HG03469 (cell line): ENCODE data around the gene DRG2.

Experiments used
- ATAC-seq: cut with Tn5 transposase; IDR thresholded peaks from one replicate; pipeline ENCODE4 v1.9.1; 2021; ENCODE audit warnings: mild to moderate bottlenecking, moderate library complexity, moderate number of reproducible peaks; ENCODE audit not compliant: unreplicated experiment

The DRG2 gene

DNA sequence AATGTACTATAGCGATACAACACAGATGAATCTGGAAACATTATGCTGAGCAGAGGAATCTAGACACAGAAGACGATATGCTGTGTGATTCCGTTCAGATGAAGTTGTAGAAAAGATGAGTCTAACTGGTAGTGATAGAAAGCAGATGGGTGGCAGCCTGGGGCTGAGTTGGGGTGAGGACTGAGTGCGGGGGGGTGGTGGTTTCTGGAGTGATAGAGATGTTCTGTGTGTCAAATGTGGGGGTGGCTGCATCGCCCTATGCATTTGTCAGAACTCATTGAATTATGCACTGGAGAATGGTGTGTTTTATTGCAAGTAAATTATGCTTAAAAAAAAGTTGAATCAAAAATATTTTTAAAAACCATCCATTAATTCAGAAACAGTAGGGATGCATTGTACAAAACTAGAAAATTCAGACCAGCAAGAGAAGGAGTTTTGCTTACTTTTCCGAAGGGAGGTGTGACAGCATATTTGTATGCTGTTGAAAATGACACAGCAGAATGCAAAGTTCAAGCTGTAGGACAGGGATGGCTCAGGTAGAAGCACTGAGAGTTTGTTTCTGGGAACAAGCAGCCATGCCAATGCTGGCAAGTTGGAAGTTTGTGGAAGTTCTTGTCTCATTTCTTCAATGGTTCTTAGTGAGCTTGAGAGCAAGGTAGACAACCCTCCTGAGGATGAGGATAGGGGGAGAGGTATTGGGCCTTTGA, 13.0 kb upstream of the DRG2 start:
- no peak for ATAC-seq

DNA sequence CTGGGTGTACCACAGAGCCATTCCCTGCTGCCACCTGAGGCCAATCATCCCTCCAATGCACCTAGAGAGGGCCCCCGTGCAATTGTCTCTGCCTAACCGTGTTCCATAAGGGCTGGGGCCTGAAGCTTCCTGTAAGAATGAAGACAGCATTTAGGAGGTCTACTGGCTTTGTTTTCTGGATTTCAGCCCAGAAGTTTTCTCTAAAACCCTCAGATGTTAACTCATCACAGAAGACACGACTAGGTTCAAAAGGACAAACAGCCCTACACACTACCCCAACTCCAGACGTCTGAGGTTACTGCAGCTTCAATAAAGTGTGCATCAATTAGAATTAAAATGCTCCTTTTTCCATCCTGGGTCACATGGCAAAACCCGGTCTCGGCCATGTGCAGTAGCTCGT, 10.8 kb upstream of the DRG2 start:
- ATAC-seq: no peak

DNA sequence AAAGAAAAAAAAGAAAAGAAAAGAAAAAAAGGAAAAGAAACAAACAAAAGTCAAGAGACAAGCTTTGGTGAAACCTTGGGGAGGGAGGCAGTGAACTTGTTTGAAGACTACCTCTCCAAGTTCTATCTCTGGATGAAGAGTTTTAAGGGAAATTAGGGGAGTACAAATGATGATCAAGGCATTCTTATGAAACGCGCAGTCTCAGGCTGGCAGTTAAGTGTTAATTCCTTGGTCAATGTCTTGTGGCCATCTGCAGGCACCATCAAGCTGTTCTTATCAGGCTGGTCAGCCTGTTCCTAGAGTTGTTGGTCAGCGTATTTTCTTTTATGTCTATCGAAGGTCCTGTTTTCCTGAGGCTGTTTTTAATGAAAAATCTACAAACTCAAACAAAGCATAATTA, 8.2 kb upstream of the DRG2 start:
- no peak for ATAC-seq

DNA sequence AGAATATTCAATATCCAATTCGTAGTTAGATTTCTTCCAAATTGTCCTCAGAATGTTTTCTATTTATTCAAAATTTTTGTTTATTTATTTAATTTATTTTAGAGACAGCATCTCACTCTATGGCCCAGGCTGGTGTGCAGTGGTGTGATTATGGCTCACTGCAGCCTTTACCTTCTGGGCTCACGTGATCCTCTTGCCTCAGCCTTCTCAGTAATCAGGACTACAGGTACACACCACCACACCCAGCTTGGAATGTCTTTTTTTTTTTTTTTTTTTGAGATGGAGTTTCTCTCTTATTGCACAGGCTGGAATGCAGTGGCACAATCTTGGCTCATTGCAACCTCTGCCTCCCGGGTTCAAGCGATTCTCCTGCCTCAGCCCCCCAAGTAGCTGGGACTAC, 3.5 kb upstream of the DRG2 start:
- ATAC-seq: no peak

DNA sequence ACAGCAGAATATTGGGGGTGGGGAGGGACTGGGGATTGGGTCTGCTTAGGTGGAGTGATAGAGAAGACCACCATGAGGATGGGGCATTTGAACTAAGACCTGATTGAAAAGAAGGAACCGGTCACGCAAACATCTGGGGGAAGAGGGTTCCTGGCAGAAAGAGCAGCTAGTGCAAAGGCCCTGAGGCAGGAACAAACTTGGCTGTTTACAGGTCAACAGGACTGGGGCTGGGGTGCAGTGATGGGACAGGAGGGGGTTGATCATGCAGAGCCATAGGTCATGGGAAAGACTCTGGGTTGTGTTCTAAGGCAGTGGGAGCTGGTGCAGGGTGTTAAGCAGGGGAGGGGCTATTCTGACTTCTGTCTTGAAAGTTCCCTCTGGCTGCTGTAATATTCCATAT, 1.9 kb downstream of the DRG2 start:
- ATAC-seq: no peak

DNA sequence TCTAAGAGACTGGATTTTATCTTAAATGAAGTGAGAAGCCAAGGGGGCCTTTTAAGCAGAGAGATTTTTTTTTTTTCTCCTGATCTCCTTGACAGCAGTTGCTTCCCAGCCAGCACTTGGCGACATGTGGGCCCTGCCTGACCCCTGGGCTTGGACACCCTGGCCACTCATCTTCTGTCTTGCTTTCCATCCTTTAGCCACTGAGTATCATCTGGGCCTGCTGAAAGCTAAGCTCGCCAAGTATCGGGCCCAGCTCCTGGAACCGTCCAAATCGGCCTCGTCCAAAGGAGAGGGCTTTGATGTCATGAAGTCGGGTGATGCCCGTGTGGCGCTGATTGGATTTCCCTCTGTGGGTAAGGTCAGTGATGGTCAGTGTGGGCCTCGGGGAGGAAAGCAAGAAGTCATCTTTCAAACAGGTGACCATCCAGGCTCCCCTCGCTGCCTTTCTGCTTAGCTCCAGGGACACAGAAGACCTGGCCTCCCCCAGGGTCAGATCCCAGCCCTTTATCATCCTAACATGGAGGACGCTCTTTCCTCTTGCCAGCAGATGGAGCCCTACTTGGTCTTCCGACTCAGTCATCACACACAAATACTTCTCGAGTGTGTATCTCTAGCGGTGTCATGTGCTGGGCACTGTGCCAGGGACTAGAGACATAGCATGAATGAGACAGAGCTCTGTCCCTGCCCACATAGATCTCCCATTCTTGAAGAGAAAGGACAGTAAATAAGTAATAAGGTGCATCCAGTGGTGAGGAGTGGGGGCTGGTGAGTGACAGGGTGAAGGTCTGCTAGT, 6.1 kb downstream of the DRG2 start:
- no peak for ATAC-seq

DNA sequence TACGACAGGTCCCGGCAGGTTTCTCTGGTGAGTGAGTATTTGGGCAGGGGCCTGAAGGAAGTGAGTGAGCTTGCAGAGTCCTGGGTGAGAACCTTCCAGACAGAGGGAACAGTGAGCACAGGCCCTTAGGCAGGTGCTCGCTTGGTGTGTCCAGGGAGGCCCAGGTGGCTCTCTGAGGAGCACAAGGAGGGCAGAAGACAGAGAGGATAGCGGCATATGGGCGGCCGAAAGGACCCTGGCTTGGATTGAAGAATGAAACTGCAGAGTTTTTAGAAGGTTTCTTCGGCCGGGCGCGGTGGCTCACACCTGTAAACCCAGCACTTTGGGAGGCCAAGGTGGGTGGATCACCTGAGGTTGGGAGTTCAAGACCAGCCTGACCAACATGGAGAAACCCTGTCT, 6.7 kb downstream of the DRG2 start:
- ATAC-seq: no peak

DNA sequence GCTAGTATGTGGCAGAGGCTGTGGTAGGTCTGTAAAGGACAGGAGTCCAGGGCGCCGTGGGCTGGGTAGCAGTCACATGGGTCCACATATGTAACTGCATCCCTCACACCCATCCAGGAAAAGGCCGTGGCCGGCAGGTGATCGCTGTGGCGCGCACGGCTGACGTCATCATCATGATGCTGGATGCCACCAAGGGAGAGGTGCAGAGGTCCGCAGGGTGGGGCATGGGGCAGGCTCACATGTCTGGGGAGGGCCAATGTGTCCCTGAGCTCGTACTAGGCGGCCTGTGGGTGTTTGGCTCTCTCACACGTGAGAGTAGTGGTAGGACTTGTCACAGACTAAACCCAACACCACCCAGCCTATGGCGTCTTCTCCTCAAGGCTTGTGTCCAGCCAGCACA, 11.8 kb downstream of the DRG2 start:
- ATAC-seq: no peak

DNA sequence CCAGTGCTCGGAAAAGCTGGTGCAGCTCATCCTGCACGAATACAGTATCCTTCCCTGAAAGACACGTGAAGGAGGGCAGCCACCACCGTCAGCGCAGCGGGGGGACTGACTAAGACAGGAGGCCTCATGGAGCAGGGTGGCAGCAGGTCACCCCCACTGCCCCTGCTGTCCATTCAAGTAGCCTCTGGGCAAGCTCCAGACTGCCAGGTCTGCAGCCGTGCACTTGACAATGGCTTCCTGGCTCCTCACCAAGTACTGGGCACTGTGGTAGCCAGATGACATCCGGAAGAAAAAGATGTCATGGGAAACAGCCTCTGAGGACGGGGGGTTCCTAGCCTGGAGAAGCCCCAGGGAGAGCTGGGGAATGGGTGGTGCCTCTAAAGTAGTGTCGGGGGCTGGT, 12.9 kb downstream of the DRG2 start:
- ATAC-seq: no peak

DNA sequence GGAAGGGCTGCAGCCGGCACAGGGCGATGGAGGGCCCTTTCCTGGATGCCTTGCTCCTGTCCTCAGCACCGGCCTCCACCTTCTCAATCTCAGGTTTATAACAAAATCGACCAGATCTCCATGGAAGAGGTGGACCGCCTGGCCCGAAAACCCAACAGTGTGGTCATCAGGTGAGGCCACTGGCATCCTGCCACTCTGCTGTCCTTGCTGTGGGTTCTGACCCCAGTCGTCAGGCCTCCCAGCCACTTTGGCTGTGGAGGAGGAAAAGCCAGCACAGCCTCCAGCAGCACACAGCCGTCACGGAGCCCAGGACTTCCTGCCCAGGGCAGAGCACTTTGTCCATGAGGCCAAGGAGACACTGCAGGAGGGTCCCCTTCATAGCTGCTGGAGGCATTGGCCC, 14.1 kb downstream of the DRG2 start:
- no peak for ATAC-seq

DNA sequence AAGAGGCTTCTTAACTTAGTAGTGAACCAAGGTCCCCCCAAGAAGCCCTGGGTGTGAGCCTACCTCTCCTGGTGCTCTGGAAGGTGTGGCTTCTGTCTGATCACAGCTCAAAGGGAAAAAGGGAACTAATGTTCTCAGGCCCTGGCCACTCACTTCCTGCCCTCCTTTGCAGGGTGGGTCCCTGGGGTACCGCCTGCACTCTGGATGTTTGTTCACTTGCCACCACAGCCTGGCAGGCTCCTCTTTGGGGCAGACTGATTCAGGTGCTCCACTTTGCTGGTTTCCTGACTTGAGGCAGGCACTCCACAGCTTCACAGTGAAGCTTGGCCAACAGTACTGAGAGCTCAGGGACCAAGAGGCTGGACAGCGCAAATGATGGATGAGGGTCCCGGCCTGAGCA, 14.9 kb downstream of the DRG2 start:
- no peak for ATAC-seq

DNA sequence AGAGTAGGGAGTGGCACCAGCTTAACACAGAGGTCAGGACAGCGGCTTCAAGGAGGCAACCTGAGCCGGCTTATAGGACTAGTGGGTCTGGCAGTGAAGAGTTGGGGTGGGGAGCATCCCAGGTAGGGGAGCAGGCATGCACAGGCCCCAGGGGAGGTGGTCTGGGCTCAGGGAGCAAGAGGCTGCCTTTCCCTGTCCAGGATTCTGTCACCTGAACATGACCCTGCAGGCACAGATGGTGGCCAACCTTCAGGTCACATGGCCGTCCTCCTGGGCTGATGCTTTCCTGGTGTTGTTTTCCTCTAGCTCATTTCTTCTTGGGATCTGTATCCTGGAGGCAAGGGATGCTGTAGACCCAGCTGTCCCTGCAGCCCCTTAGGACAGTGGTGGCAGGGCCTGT, 17.3 kb downstream of the DRG2 start:
- ATAC-seq: no peak

DNA sequence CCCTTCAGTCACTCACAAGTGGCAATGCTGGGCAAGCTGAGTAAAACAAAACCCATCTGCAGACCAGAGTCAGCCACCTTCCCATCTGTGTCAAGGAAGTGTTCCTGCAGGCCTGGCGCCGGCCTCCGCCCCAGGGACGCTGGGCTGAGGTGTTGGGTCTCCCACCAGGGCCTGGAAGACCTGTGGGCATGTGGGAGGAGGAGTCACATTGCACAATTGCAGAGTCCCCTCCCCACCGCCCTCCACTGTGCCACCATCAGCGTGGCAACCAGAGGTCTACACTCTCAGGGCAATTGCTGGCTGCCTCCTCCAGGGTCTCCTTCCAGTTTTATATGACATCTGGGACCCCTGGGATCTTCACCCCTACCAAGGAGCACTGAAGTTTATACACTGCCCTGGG, 17.8 kb downstream of the DRG2 start:
- no peak for ATAC-seq

DNA sequence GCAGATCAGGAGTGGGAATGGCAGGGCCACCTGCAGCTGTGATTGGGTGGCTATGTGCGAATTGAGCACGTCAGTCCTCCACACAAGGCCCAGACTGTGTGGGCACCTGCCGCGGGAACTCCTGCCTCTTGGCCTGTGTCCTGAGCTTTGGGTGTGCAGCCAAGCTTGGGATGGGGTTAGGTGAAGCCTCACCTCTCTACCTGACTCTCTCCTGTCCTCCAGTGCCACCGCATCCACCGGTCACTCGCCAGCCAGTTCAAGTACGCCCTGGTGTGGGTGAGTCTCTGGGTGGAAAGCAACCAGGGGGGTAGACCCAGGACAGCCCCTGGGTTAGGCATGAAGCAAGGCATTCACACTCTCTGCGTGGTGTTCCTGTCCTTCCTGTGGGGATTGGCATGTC, 18.5 kb downstream of the DRG2 start:
- ATAC-seq: no peak

DNA sequence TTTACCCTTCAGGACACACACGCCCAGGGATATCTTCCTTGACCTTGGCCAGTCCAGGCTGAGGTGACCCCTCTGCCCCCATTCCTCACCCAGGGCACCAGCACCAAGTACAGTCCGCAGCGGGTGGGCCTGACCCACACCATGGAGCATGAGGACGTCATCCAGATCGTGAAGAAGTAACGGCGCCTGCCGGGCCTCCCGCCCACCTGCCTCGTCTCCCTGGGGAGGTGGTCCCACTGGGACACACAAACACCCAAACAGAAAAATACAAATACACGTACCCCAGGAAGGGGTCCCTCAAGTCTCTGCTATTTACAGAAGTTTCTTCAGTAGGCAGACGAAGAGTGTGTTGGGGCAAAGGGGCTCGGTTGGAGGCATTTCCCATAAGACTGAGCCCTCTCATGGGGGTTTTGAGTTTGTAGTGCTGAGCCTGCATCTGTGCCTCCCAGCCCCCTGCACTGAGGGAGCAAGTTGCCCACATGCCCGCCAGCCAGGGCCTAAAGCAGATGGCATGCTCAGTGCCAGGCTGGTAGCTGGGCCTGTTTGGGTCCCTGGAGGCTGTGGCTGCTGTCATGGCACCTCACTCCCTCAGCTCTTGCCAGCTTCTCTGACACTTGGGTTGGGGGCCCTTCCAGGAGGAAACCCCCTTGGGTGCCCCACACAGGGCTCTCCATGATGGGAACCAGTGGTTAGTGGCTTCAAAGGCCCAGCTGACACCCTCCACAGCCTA, 19.5 kb downstream of the DRG2 start:
- no peak for ATAC-seq

DNA sequence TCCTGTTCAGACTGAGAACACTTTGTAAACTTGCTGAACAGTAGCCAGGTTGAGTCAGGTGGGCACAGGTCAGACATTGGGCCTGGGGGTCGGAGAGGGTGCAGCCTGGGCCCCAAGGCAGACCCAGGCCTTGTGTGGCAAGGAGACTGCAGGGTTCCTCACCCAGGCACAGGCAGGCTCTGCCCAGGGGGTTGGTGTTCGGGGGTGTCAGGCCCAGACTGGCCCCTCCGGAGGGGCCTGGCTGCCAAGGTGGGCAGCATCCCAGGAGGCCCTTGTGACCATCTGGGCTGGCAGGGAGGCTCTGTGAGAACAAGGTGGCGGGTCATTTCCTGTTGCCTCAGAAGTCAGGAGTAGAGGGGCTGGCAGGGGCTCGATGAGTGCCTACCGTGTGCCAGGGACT, 20.2 kb downstream of the DRG2 start:
- no peak for ATAC-seq

DNA sequence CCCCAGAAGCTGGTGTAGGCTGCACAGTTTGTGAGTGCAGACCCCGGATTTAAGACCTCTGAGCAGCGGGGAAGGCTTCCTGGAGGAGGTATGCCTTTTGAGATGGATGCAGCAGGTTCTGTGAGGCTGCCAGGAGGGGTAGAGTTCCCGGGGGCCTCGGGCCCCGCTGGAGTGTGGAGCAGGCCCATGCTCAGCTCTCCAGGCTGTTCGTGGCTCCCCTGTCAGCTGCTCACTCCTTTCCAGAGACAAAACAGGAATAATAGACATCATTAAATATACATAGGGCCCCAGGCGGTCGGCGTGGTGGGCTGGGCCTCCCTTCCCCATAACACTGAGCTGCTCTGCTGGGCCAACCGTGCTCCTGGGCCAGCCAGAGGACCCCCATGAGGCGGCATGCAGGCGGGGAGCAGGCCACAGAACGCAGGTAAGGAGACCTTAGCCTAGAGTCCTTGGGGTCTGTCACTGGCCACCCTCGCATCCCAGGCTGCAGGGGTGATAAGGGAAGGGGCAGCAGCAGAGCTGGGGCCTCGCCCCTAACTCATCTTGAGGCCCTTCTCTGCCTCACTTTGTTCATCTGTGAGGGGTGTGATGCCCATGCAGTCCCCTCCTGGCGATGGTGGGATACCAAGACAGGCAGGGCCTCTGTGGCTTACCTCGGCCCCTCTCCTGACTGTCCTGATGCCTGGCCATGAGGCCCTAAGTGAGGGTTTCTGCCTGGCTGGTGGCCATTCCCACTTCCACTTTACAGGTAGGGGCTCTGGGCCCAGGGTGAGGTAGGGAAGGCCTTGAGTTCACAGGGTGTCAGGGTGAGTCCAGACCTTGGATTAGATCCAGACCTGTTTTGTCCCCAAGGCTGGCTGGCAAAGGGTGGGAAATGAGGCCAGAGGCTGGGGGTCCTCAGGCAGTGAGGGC, 20.9 kb downstream of the DRG2 start, which contains the start of gene MYO15A:
Gene MYO15A (plus strand): TSS at position 356 of the 912 bp plus-strand sequence. CDS start 10,045 bp downstream, outside the sequence.
- no peak for ATAC-seq

DNA sequence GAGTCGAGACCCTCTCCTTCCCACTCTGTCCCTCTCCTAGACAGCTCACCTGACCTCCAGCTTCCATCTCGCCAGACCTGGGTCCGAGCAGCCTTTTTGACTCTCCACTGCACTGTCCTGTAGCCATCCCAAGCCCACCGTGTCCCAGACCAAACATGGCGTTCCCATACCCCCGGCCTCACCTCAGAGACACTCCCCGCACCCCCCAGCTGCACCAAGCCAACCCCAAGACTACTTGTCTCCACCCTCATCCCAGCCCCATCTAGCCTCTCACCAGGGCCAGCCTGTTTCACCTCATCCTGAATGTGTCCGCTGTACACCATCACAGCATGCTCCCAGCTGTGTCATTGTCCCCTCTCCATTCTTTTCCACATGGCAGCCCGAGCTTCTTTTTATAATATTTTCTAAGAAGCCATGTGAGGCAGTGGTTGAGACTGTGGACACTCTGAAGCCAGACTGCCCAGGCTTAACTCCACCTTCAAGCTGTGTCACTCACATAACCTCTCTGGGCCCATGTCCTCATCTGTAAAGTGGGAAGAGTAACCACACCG, 22.3 kb downstream of the DRG2 start:
- no peak for ATAC-seq

DNA sequence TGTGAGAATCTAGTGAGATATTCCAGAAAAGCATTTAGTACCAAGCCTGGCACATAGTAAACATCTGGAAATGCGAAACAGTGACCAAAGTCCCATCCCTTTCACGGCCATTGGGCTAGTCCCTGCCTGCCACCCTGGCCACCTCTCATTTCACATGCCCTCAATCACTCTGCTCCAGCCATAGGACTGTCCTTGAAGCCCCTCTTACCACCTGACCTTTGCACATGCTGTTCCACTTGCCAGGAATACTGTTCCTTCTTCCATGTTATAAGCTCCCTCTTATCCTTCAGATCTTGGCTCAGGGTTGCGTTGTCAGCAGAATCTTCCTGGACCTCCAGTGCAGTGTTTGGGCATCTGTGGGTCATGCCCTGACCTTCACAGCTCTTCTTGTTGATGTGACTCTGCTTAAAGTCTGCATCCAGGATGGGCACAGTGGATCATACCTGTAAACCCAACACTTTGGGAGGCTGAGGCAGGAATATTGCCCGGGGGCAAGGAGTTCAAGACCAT, 22.9 kb downstream of the DRG2 start:
- no peak for ATAC-seq

DNA sequence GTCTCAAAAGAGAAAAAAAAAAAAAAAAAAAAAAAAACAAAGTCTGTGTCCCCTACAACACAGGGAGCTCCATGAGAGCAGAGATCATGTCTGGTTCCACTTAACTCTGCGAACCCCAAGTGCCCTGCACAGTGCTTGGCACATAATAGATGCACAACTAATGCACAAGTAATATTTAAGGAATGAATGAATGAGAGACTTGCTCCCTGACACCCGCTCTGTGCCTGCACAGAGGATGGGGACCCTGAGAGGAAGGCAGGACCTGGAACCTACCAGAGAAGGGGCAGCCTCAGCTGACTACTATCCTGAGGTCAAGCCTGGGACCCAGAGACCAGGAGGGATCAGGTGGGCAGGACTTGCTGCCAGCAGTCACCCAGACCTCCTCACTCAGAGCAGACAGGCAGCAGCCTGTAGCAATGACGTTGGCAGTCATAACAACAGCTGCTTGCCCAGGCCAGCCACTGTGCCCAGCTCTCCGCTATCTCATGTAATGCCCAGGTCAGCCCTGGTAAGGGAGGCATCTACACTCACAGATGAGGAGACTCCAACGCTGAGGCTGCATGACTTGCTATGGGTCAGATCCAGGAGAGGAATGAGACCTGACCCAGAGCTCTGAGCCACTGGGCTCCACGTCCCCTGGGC, 23.7 kb downstream of the DRG2 start:
- no peak for ATAC-seq
